VCaP (cell line): ENCODE data around the gene LRRC28.

Source experiments
- H3K27ac ChIP-seq: fragments of 450-650 bp; 2 replicates; pipeline ENCODE4 v1.5.1; 2017
- CTCF ChIP-seq: fragments of 450-650 bp; conservative IDR thresholded peaks from 2 replicates; pipeline ENCODE4 v1.5.1; 2017; ENCODE audit warnings: mild to moderate bottlenecking, moderate library complexity

LRRC28 gene

GRCh38 chr15:99426431-99427105 lies 175.3 kb downstream of the LRRC28 start:
- no peak overlapping the region for H3K27ac ChIP-seq
- no peak for TF ChIP-seq CTCF

DNA sequence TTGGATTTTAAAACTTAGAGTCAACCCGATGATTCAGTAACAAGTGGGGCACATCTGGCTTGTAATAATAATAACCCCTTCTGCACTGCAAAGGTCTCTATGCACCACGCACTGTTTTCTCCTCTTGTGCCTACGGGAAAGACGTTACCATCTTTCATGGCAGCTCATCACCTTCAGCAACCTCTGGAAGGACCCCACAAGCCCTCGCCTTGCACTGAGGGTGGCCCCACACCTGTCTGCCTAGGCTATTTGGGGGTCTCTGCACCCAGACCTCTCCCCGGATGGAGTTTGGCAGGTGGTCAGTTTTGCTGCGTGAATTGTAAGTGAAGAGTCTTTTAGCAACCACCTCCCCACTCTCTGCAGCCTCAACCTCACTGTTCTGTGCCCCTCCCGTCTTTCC lies 175.9 kb downstream of the LRRC28 start:
- no peak for TF ChIP-seq CTCF
- H3K27ac ChIP-seq: no peak overlapping the region

DNA sequence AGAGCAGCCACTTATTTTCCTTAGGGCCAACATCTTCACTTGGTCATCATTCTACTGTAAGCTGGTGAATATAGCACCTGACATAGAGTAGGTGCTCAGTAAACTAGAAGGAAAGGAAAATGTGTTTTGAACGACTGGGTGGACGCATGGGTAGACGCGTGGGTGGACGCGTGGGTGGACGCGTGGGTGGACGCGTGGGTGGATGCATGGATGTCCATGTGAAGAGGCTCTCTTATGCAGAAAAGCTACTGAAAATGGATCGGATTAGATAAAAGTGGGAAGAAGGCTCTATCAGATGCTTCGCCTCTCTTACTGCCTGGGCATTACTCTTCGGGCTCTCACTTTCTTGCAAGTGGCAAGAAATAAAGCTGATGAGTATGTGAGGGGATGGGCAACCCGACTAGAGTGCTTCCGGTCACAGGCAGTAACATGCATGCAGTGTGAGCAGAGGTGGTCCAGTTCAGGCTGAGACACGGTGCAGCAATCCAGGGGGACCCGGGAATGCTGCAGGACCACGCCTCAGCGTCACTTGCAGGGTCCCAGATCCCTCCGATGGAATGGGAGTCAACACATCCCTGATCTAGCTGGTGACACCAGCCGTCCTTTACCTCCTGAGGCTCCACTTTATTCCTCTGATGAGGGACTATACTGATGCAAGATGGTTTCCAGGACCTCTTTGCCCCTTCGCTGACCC lies 176.5 kb downstream of the LRRC28 start:
- no peak overlapping the region for H3K27ac ChIP-seq
- TF ChIP-seq CTCF: no peak

DNA sequence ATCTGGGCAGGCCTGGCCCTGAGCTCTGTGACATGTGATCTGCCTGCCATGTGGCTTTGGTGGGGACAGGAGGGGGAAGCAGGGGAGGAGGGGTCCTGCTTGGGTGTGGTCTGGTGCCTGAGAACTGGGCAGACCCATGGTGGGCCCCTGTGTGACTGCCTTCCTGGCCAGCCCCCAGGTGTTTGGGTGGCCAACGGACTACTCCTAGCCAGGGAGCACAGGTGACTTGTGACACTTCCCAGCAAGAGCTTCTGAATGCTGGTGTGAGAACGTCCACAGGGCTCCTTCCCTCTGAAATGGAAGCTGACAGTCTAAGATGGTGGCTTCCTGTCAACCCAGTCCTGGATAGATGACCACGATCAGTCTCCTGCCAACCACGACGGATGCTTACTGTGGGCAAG lies 178.4 kb downstream of the LRRC28 start:
- TF ChIP-seq CTCF: no peak
- H3K27ac ChIP-seq: no peak overlapping the region

GRCh38 chr15:99430881-99431401 lies 179.7 kb downstream of the LRRC28 start:
- H3K27ac ChIP-seq: no peak overlapping the region
- no peak for TF ChIP-seq CTCF

- no peak for TF ChIP-seq CTCF
- no peak overlapping the region for H3K27ac ChIP-seq
Measured at GRCh38 chr15:99431661-99432091, 180.4 kb downstream of the LRRC28 start.

DNA sequence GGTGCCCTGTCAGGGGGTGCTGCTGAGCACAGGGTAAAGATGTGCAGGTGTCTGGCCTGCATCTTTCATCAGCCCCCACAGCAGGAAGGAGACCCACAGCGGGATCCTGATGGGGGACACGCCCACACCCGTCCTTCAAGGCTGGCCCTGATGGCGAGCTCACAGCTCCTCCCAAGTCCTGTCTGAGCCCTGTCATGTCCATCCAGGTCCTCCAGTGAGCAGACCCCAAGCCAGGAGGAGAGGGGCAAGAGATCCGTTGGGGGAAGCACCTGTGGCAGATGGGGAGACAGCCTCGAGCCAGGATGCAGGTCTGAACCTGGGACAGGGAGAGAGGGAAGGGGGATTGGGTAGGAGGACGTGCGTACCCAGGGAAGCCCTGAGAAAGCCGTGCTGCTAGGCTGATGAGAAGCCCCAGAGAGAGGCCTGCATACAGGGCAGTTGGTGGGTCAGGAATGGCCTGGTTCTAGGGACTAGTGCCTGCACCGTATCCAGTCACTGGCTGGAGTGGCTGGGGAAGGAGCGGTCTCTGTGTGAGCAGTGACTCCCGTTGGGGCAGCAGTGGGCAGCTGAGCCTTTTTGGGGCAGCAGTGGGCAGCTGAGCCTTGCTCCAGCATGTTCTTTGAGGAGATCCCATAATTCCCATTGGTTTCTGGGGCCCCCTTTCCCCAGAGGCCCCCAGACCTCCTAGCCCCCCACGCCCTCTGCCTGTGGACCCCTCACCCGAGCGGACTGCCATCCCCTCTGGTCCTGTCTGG lies 181.2 kb downstream of the LRRC28 start:
- TF ChIP-seq CTCF: no peak
- H3K27ac ChIP-seq: no peak overlapping the region
